HG03103 (cell line): ENCODE results near the gene PLEKHA5.
"Not testable (repeated sequence)": the region's sequence is repeated elsewhere in the genome, so short reads cannot be mapped to it uniquely, and the experiment has no call there.

Experiments used
- ATAC-seq: cut with Tn5 transposase; IDR thresholded peaks from one replicate; pipeline ENCODE4 v1.9.1; 2021; ENCODE audit warnings: low read depth; ENCODE audit not compliant: unreplicated experiment

PLEKHA5 gene

GRCh38 chr12:19223695-19224094, 94.2 kb downstream of the PLEKHA5 start:
- ATAC-seq = no peak

- ATAC-seq = no peak
These were observed 95.2 kb downstream of the PLEKHA5 start for GRCh38 chr12:19224746-19225145.

GRCh38 chr12:19227190-19227879, 97.8 kb downstream of the PLEKHA5 start:
- no peak for ATAC-seq

- ATAC-seq = no peak
These were observed 98.3 kb downstream of the PLEKHA5 start for GRCh38 chr12:19227880-19228210.

GRCh38 chr12:19229021-19229420, 99.5 kb downstream of the PLEKHA5 start:
- not testable (repeated sequence) for ATAC-seq

- ATAC-seq = no peak
These were observed 100.8 kb downstream of the PLEKHA5 start for GRCh38 chr12:19230299-19230866.

- no peak for ATAC-seq
These were observed 101.4 kb downstream of the PLEKHA5 start for GRCh38 chr12:19230896-19231295.

GRCh38 chr12:19234171-19234704, 104.7 kb downstream of the PLEKHA5 start:
- no peak for ATAC-seq

- no peak for ATAC-seq
These were observed 105.7 kb downstream of the PLEKHA5 start for GRCh38 chr12:19234981-19235871.

GRCh38 chr12:19236656-19237055, 107.1 kb downstream of the PLEKHA5 start:
- ATAC-seq = no peak

- no peak for ATAC-seq
These were observed 109.0 kb downstream of the PLEKHA5 start for GRCh38 chr12:19238540-19238939.

- ATAC-seq = no peak
These were observed 109.6 kb downstream of the PLEKHA5 start for GRCh38 chr12:19239102-19239501.

- ATAC-seq = no peak
These were observed 110.2 kb downstream of the PLEKHA5 start for GRCh38 chr12:19239616-19240234.

GRCh38 chr12:19242581-19242980, 113.0 kb downstream of the PLEKHA5 start:
- no peak for ATAC-seq

- ATAC-seq = no peak
These were observed 114.0 kb downstream of the PLEKHA5 start for GRCh38 chr12:19243551-19243950.

- ATAC-seq = no peak
These were observed 114.8 kb downstream of the PLEKHA5 start for GRCh38 chr12:19244312-19244711.

GRCh38 chr12:19245106-19245505, 115.6 kb downstream of the PLEKHA5 start:
- ATAC-seq = no peak

GRCh38 chr12:19245666-19246065, 116.1 kb downstream of the PLEKHA5 start:
- ATAC-seq = no peak

GRCh38 chr12:19246933-19247332, 117.4 kb downstream of the PLEKHA5 start:
- no peak for ATAC-seq

- ATAC-seq = no peak
These were observed 119.5 kb downstream of the PLEKHA5 start for GRCh38 chr12:19248929-19249602.
